ENCODE data around the gene COP1. TPM values are rescaled to one million over a fixed set of nuclear protein-coding genes. Genes with fewer than 3 reads are reported as not detected.
A peak's percentile ranks its signal among the peaks of the same experiment; 100 is the strongest.

COP1 gene
- polyA plus RNA-seq, 3 donors = 44.0 to 74.2 (median 68.6) TPM

- Mint-ChIP-seq H3K9me3 (peaks cover 2 to 6% (median 3%) of the 10 kb centered on the region in 7 donors), H3K36me3 (no peaks in the 10 kb centered on the region), H3K4me1 (peaks cover 13% of the 10 kb centered on the region), H3K27ac (no peak overlapping the region), H3K27me3 (ENCODE audit: low read depth in 3 of 3) (peaks cover 0 to 3% (median 3%) of the 10 kb centered on the region in 3 donors), H3K4me3 (no peak overlapping the region)
- Histone ChIP-seq H4K20me1 (ENCODE audit: insufficient read depth, low read length) (no peaks in the 10 kb centered on the region), H3K4me1 (ENCODE audit: control insufficient read depth in 1 of 2, insufficient read depth in 2 of 2, low read length in 2 of 2) (peaks cover 12 to 14% of the 10 kb centered on the region in 2 donors), H2AFZ (ENCODE audit: insufficient read depth, low read depth, low read length, poor library complexity, severe bottlenecking) (no peak overlapping the region), H3K79me2 (ENCODE audit: insufficient read depth, low read length) (no peaks in the 10 kb centered on the region), H3K4me3 (replicated peaks in 1 of 3; ENCODE audit: low read depth in 2 of 3, low read length in 3 of 3) (no peak overlapping the region), H3K27me3 (ENCODE audit: control insufficient read depth in 2 of 2, insufficient read depth in 2 of 2, low read length in 2 of 2) (no peaks in the 10 kb centered on the region), H3K27ac (ENCODE audit: low read depth in 1 of 2, low read length in 2 of 2) (no peak overlapping the region), H3K9me3 (replicated peaks in 1 of 2; ENCODE audit: control insufficient read depth in 1 of 2, insufficient read depth in 1 of 2, low read length in 2 of 2) (no peaks in the 10 kb centered on the region), H3K4me2 (replicated peaks; ENCODE audit: extremely low read depth, low read length, poor library complexity, severe bottlenecking) (no peak overlapping the region), H3K9ac (ENCODE audit: insufficient read depth, low read length, poor library complexity, severe bottlenecking) (no peak overlapping the region), H3K36me3 (replicated peaks in 1 of 2; ENCODE audit: control insufficient read depth in 1 of 2, insufficient read depth in 2 of 2, low read length in 2 of 2) (no peaks in the 10 kb centered on the region)
- no CpG with 5 or more reads among the region's 1 CpG for WGBS (ENCODE audit: insufficient coverage)
- intact Hi-C loops (cut with micrococcal nuclease) = no loop called here
- no peak for DNase-seq
- no peak for TF ChIP-seq CTCF (IDR thresholded peaks at IDR 0.05)
These were observed 8.9 kb upstream of the COP1 start for GRCh38 chr1:176216031-176216430.

- H3K4me1 Mint-ChIP-seq = peaks cover 37% of the 10 kb centered on the region
- Histone ChIP-seq H3K36me3 (replicated peaks in 1 of 2; ENCODE audit: control insufficient read depth in 1 of 2, insufficient read depth in 2 of 2, low read length in 2 of 2) (no peaks in the 10 kb centered on the region), H3K79me2 (ENCODE audit: insufficient read depth, low read length) (peaks cover 31% of the 10 kb centered on the region), H3K9me3 (replicated peaks in 1 of 2; ENCODE audit: control insufficient read depth in 1 of 2, insufficient read depth in 1 of 2, low read length in 2 of 2) (no peaks in the 10 kb centered on the region), H3K4me1 (ENCODE audit: control insufficient read depth in 1 of 2, insufficient read depth in 2 of 2, low read length in 2 of 2) (peaks cover 30 to 43% of the 10 kb centered on the region in 2 donors), H2AFZ (ENCODE audit: insufficient read depth, low read depth, low read length, poor library complexity, severe bottlenecking) (no peak overlapping the region), H3K27ac (ENCODE audit: low read depth in 1 of 2, low read length in 2 of 2) (peak overlapping the region; percentile 49 to 79), H3K4me3 (replicated peaks in 1 of 3; ENCODE audit: low read depth in 2 of 3, low read length in 3 of 3) (peak overlapping the region in 2 of 3 experiments; percentile 18 to 64), H3K9ac (ENCODE audit: insufficient read depth, low read length, poor library complexity, severe bottlenecking) (peak overlapping the region; percentile 19), H4K20me1 (ENCODE audit: insufficient read depth, low read length) (no peaks in the 10 kb centered on the region), H3K4me2 (replicated peaks; ENCODE audit: extremely low read depth, low read length, poor library complexity, severe bottlenecking) (peak overlapping the region; percentile 70), H3K27me3 (ENCODE audit: control insufficient read depth in 2 of 2, insufficient read depth in 2 of 2, low read length in 2 of 2) (no peaks in the 10 kb centered on the region)
- H3K27ac Mint-ChIP-seq = peak overlapping the region; percentile 74 to 93 (median 87)
- peaks cover 0 to 2% of the 10 kb centered on the region in 2 donors for H3K36me3 Mint-ChIP-seq
- intact Hi-C loops (cut with micrococcal nuclease) = no loop called here
- H3K4me3 Mint-ChIP-seq = peak overlapping the region; percentile 6 to 79
- H3K27me3 Mint-ChIP-seq (ENCODE audit: low read depth in 3 of 3) = peaks cover 0 to 2% (median 0%) of the 10 kb centered on the region in 3 donors
- no peak for TF ChIP-seq CTCF (IDR thresholded peaks at IDR 0.05)
- no peaks in the 10 kb centered on the region for H3K9me3 Mint-ChIP-seq
- WGBS (ENCODE audit: insufficient coverage) = no CpG with 5 or more reads among the region's 1 CpG
- peak; percentile 64 to 74 (median 69) for DNase-seq
These were observed 4.5 kb upstream of the COP1 start for GRCh38 chr1:176211396-176212165.

All from CD14-positive monocyte (primary cell).